Progenitor cell of endocrine pancreas (in vitro differentiated cells): ENCODE measurements around the gene ARHGAP18. TPM values are rescaled to one million over a fixed set of nuclear protein-coding genes. Genes with fewer than 3 reads are reported as not detected.

Experiments used
- DNase-seq: peaks from one replicate; pipeline ENCODE4 v3.0.0; 2021; ENCODE audit warnings: low spot score; ENCODE audit not compliant: unreplicated experiment
- H3K27ac Mint-ChIP-seq: 2 replicates; pipeline ENCODE4 v1.8.0; 2021; ENCODE audit warnings: mild to moderate bottlenecking, moderate library complexity, mixed read lengths
- H3K27me3 Mint-ChIP-seq: 2 replicates; pipeline ENCODE4 v1.8.0; 2021; ENCODE audit warnings: mixed read lengths
- H3K36me3 Mint-ChIP-seq: 2 replicates; pipeline ENCODE4 v1.8.0; 2022; ENCODE audit warnings: mixed read lengths; ENCODE audit not compliant: insufficient read depth
- H3K4me1 Mint-ChIP-seq: 2 replicates; pipeline ENCODE4 v1.8.0; 2021; ENCODE audit warnings: low read depth, mixed read lengths
- H3K4me3 Mint-ChIP-seq: 2 replicates; pipeline ENCODE4 v1.8.0; 2021; ENCODE audit warnings: low read depth, mild to moderate bottlenecking, moderate library complexity, mixed read lengths
- H3K9me3 Mint-ChIP-seq: 2 replicates; pipeline ENCODE4 v1.8.0; 2021; ENCODE audit warnings: low read depth, mixed read lengths
- CTCF ChIP-seq: fragments of 200-600 bp; sonication (generic); IDR thresholded peaks from one replicate; pipeline ENCODE4 v1.5.0; 2021; ENCODE audit warnings: antibody characterized with exemption, mild to moderate bottlenecking; ENCODE audit not compliant: unreplicated experiment
- total RNA-seq: library from RNA; stranded (reverse); gene quantifications from 2 replicates; pipeline ENCODE4 v1.2.1, GENCODE V29; 2021

Gene ARHGAP18
- total RNA-seq, 1 donor from 2014 or later = 26.9 TPM

GRCh38 chr6:129599467-129599866 is 110.5 kb downstream of the ARHGAP18 start:
- H3K27ac Mint-ChIP-seq = no peak overlapping the region
- no peak for DNase-seq
- no peaks in the 10 kb centered on the region for H3K9me3 Mint-ChIP-seq
- no peaks in the 10 kb centered on the region for H3K27me3 Mint-ChIP-seq
- TF ChIP-seq CTCF = no peak
- H3K36me3 Mint-ChIP-seq = peaks cover under 1% of the 10 kb centered on the region
- H3K4me1 Mint-ChIP-seq = peaks cover 6% of the 10 kb centered on the region
- no peak overlapping the region for H3K4me3 Mint-ChIP-seq

DNA sequence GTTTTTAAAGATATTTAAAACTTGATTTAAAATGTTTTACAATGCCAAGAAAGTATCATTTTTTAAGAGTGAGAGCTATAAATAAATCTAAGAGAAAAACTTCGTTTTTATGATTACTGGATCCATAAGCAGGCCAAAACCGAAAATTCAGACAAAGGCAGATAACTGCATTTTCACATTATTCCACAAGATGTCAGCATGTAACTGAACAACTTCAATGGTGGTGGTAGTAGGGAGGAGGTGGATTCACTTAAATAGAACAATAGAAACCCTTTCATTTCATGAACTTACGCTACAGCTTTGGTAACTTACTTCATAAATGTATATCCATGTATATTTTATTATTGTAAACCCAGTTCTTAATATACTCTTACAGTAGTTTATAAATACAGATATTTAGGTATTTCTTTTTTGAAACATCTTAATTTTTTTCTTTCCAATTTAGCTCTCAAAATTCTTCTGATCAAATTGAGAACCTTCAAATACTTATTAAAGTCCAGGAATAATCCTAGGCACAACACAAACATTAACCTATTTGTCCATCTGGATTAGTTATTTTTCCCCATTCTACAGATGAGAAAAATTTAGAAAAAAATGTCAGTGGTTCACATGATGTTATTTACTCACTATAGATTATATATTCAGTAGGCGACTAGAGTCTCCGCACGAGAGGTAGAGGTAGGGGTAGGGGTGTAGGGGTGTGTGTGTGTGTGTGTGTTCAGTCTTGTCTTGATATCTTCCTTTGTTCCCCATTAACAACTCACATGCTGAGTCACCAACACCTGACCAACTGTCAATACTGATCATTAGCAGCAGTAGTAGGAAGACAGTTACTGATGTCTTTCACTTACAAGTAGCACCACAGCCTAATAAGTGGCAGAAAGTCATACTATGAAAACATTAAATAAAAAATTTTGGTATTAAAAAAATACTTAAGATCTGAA is 111.5 kb downstream of the ARHGAP18 start:
- H3K27me3 Mint-ChIP-seq = no peaks in the 10 kb centered on the region
- H3K9me3 Mint-ChIP-seq = no peaks in the 10 kb centered on the region
- no peak for DNase-seq
- no peak overlapping the region for H3K4me3 Mint-ChIP-seq
- peak; percentile 92 for TF ChIP-seq CTCF
- H3K4me1 Mint-ChIP-seq = peaks cover 6% of the 10 kb centered on the region
- no peaks in the 10 kb centered on the region for H3K36me3 Mint-ChIP-seq
- peak overlapping the region; percentile 70 for H3K27ac Mint-ChIP-seq

DNA sequence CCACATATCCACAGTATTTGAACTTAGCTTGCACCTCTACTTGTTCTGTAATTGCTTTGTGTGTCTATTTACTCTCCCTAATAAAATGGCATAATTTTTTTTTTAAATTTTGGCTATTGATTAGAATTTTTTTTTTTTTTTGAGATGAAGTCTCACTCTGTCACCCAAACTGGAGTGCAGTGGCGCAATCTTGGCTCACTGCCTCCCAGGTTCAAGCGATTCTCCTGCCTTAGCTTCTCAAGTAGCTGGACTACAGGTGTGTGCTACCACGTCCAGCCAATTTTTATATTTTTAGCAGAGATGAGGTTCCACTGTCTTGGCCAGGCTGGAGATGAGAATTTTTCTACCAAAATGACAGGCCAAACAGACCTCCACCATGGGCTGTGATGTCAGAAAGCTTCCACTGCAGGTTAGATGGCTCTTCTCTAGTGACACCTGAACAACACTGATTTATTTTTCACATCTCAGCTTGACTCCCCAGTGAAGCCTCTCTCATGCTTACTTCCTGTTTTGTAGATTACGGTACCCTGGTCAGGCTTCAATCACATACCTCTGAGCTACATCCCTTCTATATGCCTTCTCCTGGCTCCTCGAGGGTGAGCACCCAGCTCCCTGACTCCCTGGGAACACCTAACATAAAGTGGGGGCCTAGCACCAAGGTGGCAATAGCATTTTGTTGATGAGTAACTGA is 112.8 kb downstream of the ARHGAP18 start:
- Mint-ChIP-seq H3K27me3 (no peaks in the 10 kb centered on the region), H3K4me1 (peaks cover 6% of the 10 kb centered on the region), H3K27ac (no peak overlapping the region), H3K36me3 (peaks cover 1% of the 10 kb centered on the region), H3K9me3 (no peaks in the 10 kb centered on the region), H3K4me3 (no peak overlapping the region)
- no peak for DNase-seq
- TF ChIP-seq CTCF = no peak

DNA sequence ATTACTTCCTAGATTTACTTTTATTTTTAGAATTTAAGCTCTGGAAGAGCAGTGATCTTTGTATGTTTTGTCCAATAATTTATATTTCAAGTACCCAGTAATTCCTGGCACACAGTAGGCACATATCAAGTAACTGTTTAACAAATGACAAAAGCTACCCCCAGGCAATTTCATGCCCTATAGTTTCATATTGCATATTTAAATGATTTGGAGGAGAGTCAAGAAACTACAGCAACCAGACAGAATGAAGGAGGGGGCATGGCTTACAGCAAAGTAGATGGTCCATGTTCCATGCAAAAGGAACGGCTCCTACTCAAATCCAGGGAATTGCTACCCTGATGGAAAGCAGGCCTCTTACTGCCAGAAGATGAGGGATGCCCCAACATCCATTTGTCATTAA is 113.5 kb downstream of the ARHGAP18 start:
- peaks cover 6% of the 10 kb centered on the region for H3K4me1 Mint-ChIP-seq

More for the DNA sequence above, 113.5 kb downstream of the ARHGAP18 start:
- no peaks in the 10 kb centered on the region for H3K27me3 Mint-ChIP-seq
- H3K4me3 Mint-ChIP-seq = no peak overlapping the region
- no peak for DNase-seq
- no peaks in the 10 kb centered on the region for H3K9me3 Mint-ChIP-seq
- no peak for TF ChIP-seq CTCF
- H3K36me3 Mint-ChIP-seq = peaks cover 1% of the 10 kb centered on the region
- H3K27ac Mint-ChIP-seq = no peak overlapping the region
